Inferior parietal cortex (tissue), 1 donor: ENCODE results near the gene PDX1.
A peak's percentile ranks its signal among the peaks of the same experiment; 100 is the strongest.

Source experiments
- DNase-seq: peaks from one replicate; pipeline ENCODE4 v3.0.0-alpha.2; 2016; ENCODE audit errors: extremely low spot score

Gene PDX1

GRCh38 chr13:27922883-27923612 is 3.2 kb downstream of the PDX1 start:
- DNase-seq, result no peak

DNA sequence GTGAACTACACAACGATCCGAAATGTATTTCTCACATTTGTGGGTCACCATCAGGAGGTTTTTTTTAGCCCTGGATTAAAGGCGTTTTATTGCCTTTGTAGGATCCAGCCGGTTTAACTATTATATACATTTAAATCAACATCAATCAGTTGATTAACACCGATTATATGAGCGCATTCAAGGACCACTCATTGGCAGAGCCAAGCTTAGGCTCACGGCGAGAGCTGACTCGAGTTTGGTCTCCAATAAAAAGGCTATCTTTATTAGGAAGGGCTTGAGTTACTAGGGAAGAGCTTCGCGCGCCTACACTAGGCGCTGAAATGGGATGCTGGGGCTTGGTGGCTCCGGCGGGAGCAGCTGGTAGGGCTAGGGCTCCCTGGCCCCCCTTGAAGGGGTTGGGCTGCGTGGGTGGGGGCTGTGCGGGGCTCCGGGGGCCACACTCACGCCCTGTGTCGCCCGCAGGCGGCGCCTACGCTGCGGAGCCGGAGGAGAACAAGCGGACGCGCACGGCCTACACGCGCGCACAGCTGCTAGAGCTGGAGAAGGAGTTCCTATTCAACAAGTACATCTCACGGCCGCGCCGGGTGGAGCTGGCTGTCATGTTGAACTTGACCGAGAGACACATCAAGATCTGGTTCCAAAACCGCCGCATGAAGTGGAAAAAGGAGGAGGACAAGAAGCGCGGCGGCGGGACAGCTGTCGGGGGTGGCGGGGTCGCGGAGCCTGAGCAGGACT is 4.2 kb downstream of the PDX1 start:
- no peak for DNase-seq

GRCh38 chr13:27924529-27925141 is 4.8 kb downstream of the PDX1 start:
- no peak for DNase-seq

GRCh38 chr13:27925220-27925991 is 5.6 kb downstream of the PDX1 start:
- no peak for DNase-seq

- no peak for DNase-seq
These were observed 7.0 kb downstream of the PDX1 start for GRCh38 chr13:27926644-27927434.

DNA sequence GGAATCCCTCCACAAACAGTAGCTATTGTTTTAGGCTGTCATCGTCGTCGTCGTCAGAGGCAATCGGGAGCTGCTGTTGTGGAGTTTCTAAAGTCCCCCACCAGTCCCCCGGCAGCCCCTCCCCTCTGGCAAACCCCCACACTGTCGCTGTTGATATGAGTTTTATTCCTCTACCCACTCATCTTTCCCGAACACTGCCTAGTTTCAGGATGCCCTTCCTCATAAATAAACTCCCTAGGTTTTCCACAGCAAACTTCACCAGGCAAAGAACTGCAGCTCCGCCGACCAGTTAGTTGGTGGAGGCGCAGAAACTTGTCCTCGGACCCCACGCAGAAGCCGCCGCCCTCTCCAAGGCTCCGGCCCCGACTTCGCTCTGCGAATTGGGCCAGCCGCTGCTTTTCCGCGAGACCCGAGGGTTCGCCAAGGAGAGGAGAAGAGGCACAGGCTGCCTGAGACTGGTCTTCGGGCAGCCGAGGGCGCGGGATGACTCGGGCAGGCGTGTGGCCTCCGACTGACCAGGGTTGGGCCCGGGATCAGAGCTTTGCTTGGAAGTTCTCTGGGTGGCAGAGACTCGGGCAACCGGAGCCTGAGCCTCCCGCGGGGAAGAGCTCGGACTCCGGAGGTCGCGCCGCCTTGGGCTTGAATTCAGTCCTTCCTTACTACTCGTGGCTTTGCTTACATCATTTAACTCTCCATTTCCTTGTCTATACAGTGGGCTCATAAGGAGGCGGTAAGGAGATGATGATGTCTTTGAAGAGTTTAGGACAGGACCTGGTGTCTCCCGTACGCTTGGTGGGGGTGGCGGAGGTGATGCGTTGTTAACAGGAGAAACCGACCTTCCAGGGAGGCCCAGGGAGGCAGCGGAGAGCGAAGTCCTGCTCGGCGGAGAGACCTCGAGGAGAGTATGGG is 7.9 kb downstream of the PDX1 start:
- DNase-seq, result no peak

- DNase-seq, result no peak
These were observed 8.6 kb downstream of the PDX1 start for GRCh38 chr13:27928353-27928804.

- no peak for DNase-seq
These were observed 9.3 kb downstream of the PDX1 start for GRCh38 chr13:27928805-27929753.

- DNase-seq, result no peak
These were observed 10.1 kb downstream of the PDX1 start for GRCh38 chr13:27929868-27930267.

DNA sequence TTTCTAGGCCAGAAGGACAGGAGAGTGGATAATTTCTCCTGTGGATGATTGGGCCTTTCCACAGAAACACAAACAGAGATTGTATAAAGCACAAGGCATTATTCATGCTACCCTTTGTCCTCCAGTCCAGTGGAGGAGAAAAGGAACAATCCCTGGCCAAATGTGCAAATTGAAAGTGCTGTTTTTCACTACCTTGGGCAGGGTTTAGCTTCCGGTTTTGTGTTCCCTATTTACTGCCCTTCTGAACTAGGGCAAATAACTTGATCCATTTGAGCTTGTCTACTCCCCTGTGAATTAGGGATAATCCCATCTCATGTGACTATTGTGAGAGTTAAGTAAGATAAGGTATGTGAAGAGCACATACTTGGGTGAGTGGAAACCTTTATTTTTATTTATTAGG is 13.3 kb downstream of the PDX1 start:
- DNase-seq, result no peak

DNA sequence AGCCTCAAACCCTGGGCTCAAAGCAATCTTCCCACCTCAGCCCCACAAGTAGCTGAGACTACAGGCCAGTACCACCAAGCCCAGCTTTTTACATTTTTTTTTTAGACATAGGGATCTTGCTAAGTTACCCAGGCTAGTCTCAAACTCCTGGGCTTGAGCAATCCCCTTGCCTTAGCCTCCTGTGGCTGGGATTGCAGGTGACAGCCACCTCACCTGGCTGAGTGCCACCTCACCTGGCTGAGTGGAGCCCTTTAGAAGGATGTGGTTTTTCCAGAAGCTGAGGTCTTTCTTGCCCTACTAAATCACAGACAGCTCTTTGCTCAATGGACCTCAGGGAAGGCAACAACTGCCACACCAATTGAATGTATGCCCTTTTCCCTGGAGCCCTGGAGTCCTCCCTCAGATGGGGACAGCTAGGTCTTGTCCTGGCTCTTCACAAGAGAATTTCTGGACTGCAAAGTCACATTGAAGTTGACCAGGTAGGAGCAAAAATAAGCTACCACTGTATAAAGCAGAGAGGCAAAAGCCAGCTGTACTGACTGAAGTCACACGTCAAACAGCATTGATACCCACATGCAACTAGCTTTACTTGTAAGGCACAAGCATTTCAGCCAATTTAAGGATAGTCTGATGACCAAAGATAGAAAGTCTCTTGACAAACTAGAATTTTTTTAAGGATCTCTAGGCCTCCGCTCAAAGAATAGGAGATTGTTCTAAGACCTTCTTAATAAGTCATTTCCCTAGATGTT is 14.0 kb downstream of the PDX1 start:
- no peak for DNase-seq

GRCh38 chr13:27942972-27943371 is 23.2 kb downstream of the PDX1 start:
- no peak for DNase-seq

GRCh38 chr13:27952876-27953675 is 33.3 kb downstream of the PDX1 start:
- DNase-seq, result no peak

DNA sequence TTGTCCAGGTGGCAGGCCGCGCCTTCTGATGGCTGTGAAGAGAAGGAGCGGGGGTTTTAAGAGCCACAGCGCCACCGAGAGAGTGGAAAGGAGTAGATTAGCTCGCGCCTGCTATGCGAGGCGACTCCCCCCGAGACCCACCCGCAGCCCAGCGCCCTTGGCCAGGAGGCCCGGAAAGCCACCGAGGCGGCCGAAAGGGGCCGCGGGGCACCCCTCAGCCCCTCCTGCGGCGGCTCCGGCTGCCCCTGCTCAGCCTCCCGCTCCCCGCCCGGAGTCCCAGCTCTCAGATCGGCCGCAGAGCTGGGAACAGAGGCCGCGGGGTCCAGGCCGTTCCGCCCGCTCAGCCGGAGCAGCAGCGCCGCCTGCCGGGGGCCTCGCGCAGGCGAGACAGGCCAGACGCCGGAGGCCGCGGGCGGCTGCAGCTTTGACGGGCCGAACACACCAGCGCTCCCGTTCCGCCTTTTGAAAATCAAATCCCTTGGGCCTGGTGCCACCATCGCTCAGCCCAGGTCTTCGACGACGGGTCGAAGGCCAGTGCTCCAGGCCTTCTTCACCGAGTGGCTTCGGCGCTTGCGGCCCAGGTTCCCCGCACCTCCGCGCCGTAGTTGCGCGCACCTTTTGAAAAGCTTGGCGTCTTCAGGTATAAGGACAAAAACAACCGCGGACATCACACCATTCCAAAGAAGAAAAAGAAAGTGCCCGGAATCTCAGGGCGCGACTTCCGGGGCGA is 34.0 kb downstream of the PDX1 start:
- DNase-seq, result peak; percentile 11

GRCh38 chr13:27954406-27954851 is 34.6 kb downstream of the PDX1 start:
- DNase-seq, result no peak

DNA sequence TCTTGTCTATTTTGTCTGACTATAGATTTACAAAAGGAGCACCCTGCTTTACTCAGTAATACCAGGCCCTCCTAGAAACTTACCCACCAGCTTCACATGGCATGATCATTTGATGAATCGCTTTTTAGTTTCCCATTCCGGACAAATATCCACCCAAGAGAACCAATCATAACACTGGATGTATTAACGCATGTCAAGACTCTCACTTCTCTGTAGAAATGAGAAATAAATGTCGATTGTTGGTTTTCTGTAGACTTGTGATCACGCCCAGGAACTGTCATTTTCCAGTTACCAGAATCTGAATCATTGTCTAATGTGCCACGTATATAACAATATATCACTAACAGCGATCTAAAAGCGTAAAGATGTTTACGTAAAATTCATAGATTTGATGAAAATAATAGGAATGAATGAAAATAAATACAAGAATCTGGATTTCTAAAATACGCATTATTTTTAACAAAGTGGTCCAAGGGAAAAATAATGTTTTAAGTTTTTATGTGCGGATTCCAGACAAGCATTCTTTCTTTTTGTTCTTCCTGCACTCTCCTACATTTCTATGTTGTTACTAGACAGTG is 35.3 kb downstream of the PDX1 start:
- no peak for DNase-seq
